ENCODE data around the gene SMAD9. TPM values are rescaled to one million over a fixed set of nuclear protein-coding genes. Genes with fewer than 3 reads are reported as not detected.

The SMAD9 gene
- total RNA-seq (5.8 and 6.6 TPM in 2 replicates), polyA plus RNA-seq (3.2 and 4.1 TPM in 2 replicates)

GRCh38 chr13:36919833-36920615 lies at the start of gene SMAD9:
TSS of gene SMAD9 (minus strand) at chr13:36920238. CDS start at chr13:36879689, 40,549 bp downstream.
- no peak for TF ChIP-seq EZH2 (IDR thresholded peaks at IDR 0.05; ENCODE audit: borderline replicate concordance)
- no peak for TF ChIP-seq EZH2phosphoT487 (IDR thresholded peaks at IDR 0.05; ENCODE audit: low read depth, severe bottlenecking, unreplicated experiment)
- no peak for TF ChIP-seq CTCF (IDR thresholded peaks at IDR 0.05; ENCODE audit: poor library complexity)
- Histone ChIP-seq H3K9me3 (ENCODE audit: low read depth) (no peaks in the 10 kb centered on the region), H3K27me3 (no peaks in the 10 kb centered on the region), H2AFZ (peak within 1 kb of the TSS; percentile 87), H3K27ac (peak within 1 kb of the TSS; percentile 89), H3K36me3 (replicated peaks; ENCODE audit: insufficient read depth, low read depth) (no peaks in the 10 kb centered on the region), H3K4me3 (peak within 1 kb of the TSS; percentile 34), H3K9me2 (replicated peaks; ENCODE audit: insufficient read depth) (no peaks in the 10 kb centered on the region), H3K4me1 (ENCODE audit: insufficient read depth) (peaks cover 4% of the 10 kb centered on the region), H3K79me2 (peaks cover 28% of the 10 kb centered on the region), H3K4me2 (peak within 1 kb of the TSS; percentile 95), H4K20me1 (ENCODE audit: insufficient read depth, poor library complexity, severe bottlenecking) (no peaks in the 10 kb centered on the region)
- peak; percentile 92 for DNase-seq (ENCODE audit: low spot score)
- 0% methylated on average over 4 of the region's 104 CpGs for WGBS (ENCODE audit: low lambda C conversion rate, missing lambda C conversion rate)

GRCh38 chr13:36966404-36966803 lies 46.4 kb upstream of the SMAD9 start:
- Histone ChIP-seq H4K20me1 (ENCODE audit: insufficient read depth, poor library complexity, severe bottlenecking) (no peaks in the 10 kb centered on the region), H3K4me2 (no peak overlapping the region), H3K9me3 (ENCODE audit: low read depth) (no peaks in the 10 kb centered on the region), H2AFZ (no peak overlapping the region), H3K27ac (no peak overlapping the region), H3K36me3 (replicated peaks; ENCODE audit: insufficient read depth, low read depth) (no peaks in the 10 kb centered on the region), H3K27me3 (no peaks in the 10 kb centered on the region), H3K9me2 (replicated peaks; ENCODE audit: insufficient read depth) (no peaks in the 10 kb centered on the region), H3K4me1 (ENCODE audit: insufficient read depth) (no peaks in the 10 kb centered on the region), H3K4me3 (no peak overlapping the region), H3K79me2 (no peaks in the 10 kb centered on the region)
- TF ChIP-seq EZH2phosphoT487 (IDR thresholded peaks at IDR 0.05; ENCODE audit: low read depth, severe bottlenecking, unreplicated experiment): no peak
- TF ChIP-seq EZH2 (IDR thresholded peaks at IDR 0.05; ENCODE audit: borderline replicate concordance): no peak
- TF ChIP-seq CTCF (IDR thresholded peaks at IDR 0.05; ENCODE audit: poor library complexity): no peak
- WGBS (ENCODE audit: low lambda C conversion rate, missing lambda C conversion rate): 93% methylated on average over 4 of the region's 4 CpGs
- DNase-seq (ENCODE audit: low spot score): no peak

- H3K4me1 ChIP-seq (ENCODE audit: insufficient read depth): no peaks in the 10 kb centered on the region
- 82% methylated on average over 2 of the region's 2 CpGs for WGBS (ENCODE audit: low lambda C conversion rate, missing lambda C conversion rate)
- TF ChIP-seq EZH2 (IDR thresholded peaks at IDR 0.05; ENCODE audit: borderline replicate concordance) (no peak), CTCF (IDR thresholded peaks at IDR 0.05; ENCODE audit: poor library complexity) (no peak), EZH2phosphoT487 (IDR thresholded peaks at IDR 0.05; ENCODE audit: low read depth, severe bottlenecking, unreplicated experiment) (no peak)
- no peak overlapping the region for H3K4me3 ChIP-seq
- H4K20me1 ChIP-seq (ENCODE audit: insufficient read depth, poor library complexity, severe bottlenecking): no peaks in the 10 kb centered on the region
- no peak overlapping the region for H3K4me2 ChIP-seq
- no peaks in the 10 kb centered on the region for H3K9me3 ChIP-seq (ENCODE audit: low read depth)
- no peaks in the 10 kb centered on the region for H3K36me3 ChIP-seq (replicated peaks; ENCODE audit: insufficient read depth, low read depth)
- no peak for DNase-seq (ENCODE audit: low spot score)
- H3K79me2 ChIP-seq: no peaks in the 10 kb centered on the region
- H2AFZ ChIP-seq: no peak overlapping the region
- no peaks in the 10 kb centered on the region for H3K9me2 ChIP-seq (replicated peaks; ENCODE audit: insufficient read depth)
- no peak overlapping the region for H3K27ac ChIP-seq
- H3K27me3 ChIP-seq: no peaks in the 10 kb centered on the region
Observed at GRCh38 chr13:36965767-36966166, 45.7 kb upstream of the SMAD9 start.
